ENCODE measurements around the gene CTCFL.

The CTCFL gene

GRCh38 chr20:57553376-57554018 is 28.6 kb upstream of the CTCFL start:
- TF ChIP-seq, protein P1, sequence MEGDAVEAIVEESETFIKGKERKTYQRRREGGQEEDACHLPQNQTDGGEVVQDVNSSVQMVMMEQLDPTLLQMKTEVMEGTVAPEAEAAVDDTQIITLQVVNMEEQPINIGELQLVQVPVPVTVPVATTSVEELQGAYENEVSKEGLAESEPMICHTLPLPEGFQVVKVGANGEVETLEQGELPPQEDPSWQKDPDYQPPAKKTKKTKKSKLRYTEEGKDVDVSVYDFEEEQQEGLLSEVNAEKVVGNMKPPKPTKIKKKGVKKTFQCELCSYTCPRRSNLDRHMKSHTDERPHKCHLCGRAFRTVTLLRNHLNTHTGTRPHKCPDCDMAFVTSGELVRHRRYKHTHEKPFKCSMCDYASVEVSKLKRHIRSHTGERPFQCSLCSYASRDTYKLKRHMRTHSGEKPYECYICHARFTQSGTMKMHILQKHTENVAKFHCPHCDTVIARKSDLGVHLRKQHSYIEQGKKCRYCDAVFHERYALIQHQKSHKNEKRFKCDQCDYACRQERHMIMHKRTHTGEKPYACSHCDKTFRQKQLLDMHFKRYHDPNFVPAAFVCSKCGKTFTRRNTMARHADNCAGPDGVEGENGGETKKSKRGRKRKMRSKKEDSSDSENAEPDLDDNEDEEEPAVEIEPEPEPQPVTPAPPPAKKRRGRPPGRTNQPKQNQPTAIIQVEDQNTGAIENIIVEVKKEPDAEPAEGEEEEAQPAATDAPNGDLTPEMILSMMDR (conservative IDR thresholded peaks at IDR 0.05; ENCODE audit: low read depth, low read length) = no peak
- no peak overlapping the region for H3K4me3 ChIP-seq (ENCODE audit: low read depth, low read length)
- DNase-seq (ENCODE audit: low read depth) = no peak

GRCh38 chr20:57552471-57552870 is 27.5 kb upstream of the CTCFL start:
- no peak overlapping the region for H3K4me3 ChIP-seq (ENCODE audit: low read depth, low read length)
- no peak for DNase-seq (ENCODE audit: low read depth)
- TF ChIP-seq, protein P1 (conservative IDR thresholded peaks at IDR 0.05; ENCODE audit: low read depth, low read length) = no peak

GRCh38 chr20:57548177-57549058 is 23.5 kb upstream of the CTCFL start:
- DNase-seq (ENCODE audit: low read depth) = peak; percentile 56
- no peak overlapping the region for H3K4me3 ChIP-seq (ENCODE audit: low read depth, low read length)
- TF ChIP-seq, protein P1 (conservative IDR thresholded peaks at IDR 0.05; ENCODE audit: low read depth, low read length) = no peak

- TF ChIP-seq, protein P1 (conservative IDR thresholded peaks at IDR 0.05; ENCODE audit: low read depth, low read length) = no peak
Observed at GRCh38 chr20:57546956-57547649, 22.2 kb upstream of the CTCFL start.

DNA sequence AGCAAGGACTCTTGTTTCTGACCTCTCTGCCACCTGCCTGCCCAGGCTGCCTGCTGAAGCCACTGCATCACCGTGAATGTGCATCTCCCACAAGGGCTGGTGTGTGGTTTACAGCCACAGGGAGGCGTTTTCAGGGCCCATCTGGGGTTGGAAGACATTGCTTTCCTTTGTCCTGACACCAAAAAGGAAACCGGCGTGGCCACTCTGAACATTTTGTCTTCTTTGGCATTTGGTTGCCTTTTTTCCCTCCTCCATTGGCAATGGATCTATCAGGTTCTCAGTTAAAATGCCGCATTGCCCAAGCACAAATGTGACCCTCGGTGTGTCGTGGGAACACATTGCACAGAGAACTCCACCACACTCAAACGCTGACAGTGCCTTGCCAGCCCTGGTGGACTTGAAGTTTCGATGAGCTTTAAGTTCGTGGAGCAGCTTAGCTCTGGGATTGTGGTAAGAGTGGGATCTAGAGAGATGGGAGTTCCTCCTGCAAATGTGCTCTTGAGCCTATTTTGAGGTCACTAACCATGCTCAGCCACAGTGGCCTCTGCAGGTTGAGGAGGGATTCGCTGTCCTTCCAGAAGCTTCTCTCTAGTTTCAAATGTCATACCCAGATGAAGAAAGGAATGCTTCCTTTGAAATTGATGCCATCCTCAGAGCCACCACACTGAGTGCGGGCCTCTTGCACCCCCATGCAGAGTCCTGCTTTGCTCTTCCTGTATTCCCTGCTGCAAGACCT is 21.2 kb upstream of the CTCFL start:
- no peak for DNase-seq (ENCODE audit: low read depth)
- TF ChIP-seq, protein P1 (conservative IDR thresholded peaks at IDR 0.05; ENCODE audit: low read depth, low read length) = no peak
- H3K4me3 ChIP-seq (ENCODE audit: low read depth, low read length) = no peak overlapping the region

More at GRCh38 chr20:57546956-57547649, 22.2 kb upstream of the CTCFL start:
- no peak overlapping the region for H3K4me3 ChIP-seq (ENCODE audit: low read depth, low read length)
- DNase-seq (ENCODE audit: low read depth) = peak; percentile 34

- H3K4me3 ChIP-seq (ENCODE audit: low read depth, low read length) = no peak overlapping the region
- DNase-seq (ENCODE audit: low read depth) = no peak
- TF ChIP-seq, protein P1 (conservative IDR thresholded peaks at IDR 0.05; ENCODE audit: low read depth, low read length) = no peak
Observed at GRCh38 chr20:57544838-57545564, 20.1 kb upstream of the CTCFL start.

All from choroid plexus epithelial cell (primary cell).